GM12891 (cell line): ENCODE results near the gene FGGY.

ENCODE experiments used
- PAX5 ChIP-seq: IDR thresholded peaks from 2 replicates; pipeline ENCODE4 v1.6.1; 2011; ENCODE audit warnings: low read length, moderate library complexity, mild to moderate bottlenecking; ENCODE audit not compliant: insufficient read depth, severe bottlenecking
- POLR2A ChIP-seq: IDR thresholded peaks from 2 replicates; pipeline ENCODE4 v1.6.1; 2011; ENCODE audit warnings: low read depth, low read length, control low read depth
- POLR2AphosphoS5 ChIP-seq: IDR thresholded peaks from 2 replicates; pipeline ENCODE4 v1.6.1; 2011; ENCODE audit warnings: low read depth, low read length, control low read depth
- POU2F2 ChIP-seq: IDR thresholded peaks from 2 replicates; pipeline ENCODE4 v1.6.1; 2011; ENCODE audit warnings: low read depth, mild to moderate bottlenecking, control low read depth, low read length, moderate library complexity
- SPI1 ChIP-seq: IDR thresholded peaks from 2 replicates; pipeline ENCODE4 v1.6.1; 2011; ENCODE audit warnings: low read depth, low read length, control low read depth
- TAF1 ChIP-seq: IDR thresholded peaks from 2 replicates; pipeline ENCODE4 v1.6.1; 2011; ENCODE audit warnings: low read depth, low read length, control low read depth

DNA sequence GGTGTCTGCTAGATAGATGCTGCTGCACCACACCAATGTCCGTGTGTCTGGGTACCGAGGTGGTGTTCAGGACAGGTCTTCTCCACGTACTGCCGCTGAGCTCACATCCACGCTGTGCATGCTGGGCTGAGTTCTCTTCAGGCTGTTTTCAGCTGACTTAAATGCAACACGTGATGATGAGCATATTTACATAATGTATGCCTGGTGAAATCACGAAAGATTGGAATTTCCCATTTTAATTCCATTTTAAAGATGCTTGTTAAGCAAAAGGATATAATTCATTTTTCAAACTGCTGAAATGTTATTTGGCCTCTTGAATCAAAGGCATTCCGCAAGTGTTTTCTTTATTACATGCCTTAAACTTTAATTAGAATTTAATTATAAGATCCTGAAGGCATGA, 107.9 kb downstream of the FGGY start:
- TF ChIP-seq POLR2A: no peak
- no peak for TF ChIP-seq POLR2AphosphoS5
- TF ChIP-seq POU2F2: no peak
- no peak for TF ChIP-seq TAF1
- TF ChIP-seq SPI1: no peak
- TF ChIP-seq PAX5: no peak
